Measurements from ENCODE around the gene ADAMTS17. TPM values are rescaled to one million over a fixed set of nuclear protein-coding genes. Genes with fewer than 3 reads are reported as not detected.

Gene ADAMTS17
- total RNA-seq, 1 donor: 0.81 TPM

DNA sequence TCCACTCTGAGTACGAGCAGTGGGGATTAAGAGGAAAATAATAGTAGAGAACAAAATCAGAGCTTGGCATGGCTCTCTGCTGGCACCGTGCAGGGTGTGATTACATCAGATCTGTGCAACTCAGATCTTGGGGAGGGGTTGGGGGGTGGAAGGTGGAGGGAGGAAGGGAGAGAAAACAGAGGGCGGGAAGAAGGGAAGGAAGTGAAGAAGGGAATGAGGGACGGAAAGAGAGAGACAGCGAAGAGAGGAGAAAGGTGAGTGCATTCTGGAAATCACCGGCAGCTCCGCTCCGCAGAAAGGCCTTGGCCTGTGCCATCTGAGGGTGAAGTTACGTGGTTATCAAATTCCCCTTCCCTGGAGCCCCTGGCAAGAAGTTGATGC lies 31.0 kb upstream of the ADAMTS17 start:
- no peak overlapping the region for H3K4me3 ChIP-seq (ENCODE audit: low read depth, low read length)
- DNase-seq (ENCODE audit: low read depth): no peak
- TF ChIP-seq, protein P1, sequence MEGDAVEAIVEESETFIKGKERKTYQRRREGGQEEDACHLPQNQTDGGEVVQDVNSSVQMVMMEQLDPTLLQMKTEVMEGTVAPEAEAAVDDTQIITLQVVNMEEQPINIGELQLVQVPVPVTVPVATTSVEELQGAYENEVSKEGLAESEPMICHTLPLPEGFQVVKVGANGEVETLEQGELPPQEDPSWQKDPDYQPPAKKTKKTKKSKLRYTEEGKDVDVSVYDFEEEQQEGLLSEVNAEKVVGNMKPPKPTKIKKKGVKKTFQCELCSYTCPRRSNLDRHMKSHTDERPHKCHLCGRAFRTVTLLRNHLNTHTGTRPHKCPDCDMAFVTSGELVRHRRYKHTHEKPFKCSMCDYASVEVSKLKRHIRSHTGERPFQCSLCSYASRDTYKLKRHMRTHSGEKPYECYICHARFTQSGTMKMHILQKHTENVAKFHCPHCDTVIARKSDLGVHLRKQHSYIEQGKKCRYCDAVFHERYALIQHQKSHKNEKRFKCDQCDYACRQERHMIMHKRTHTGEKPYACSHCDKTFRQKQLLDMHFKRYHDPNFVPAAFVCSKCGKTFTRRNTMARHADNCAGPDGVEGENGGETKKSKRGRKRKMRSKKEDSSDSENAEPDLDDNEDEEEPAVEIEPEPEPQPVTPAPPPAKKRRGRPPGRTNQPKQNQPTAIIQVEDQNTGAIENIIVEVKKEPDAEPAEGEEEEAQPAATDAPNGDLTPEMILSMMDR (IDR thresholded peaks at IDR 0.05; ENCODE audit: insufficient read depth, low read length): no peak

DNA sequence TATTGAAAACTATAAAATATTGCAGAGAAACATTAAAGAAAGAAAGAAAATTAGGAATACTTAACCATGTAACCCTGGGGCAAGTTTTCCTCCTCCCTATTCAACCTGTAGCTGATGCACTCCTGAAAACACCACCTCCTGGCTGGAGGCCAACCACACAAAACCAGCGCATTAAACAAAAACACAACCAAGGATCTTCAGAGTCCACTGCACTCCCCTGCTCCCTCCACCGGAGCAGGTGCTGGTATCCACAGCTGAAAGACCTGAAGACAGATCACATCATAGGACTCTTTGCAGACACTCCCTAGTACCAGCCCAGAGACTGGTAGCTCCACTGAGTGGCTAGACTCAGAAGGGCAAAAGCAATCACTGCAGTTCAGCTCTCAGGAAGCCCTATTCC lies 13.6 kb upstream of the ADAMTS17 start:
- TF ChIP-seq, protein P1 (IDR thresholded peaks at IDR 0.05; ENCODE audit: insufficient read depth, low read length): no peak
- no peak for DNase-seq (ENCODE audit: low read depth)
- H3K4me3 ChIP-seq (ENCODE audit: low read depth, low read length): no peak overlapping the region

DNA sequence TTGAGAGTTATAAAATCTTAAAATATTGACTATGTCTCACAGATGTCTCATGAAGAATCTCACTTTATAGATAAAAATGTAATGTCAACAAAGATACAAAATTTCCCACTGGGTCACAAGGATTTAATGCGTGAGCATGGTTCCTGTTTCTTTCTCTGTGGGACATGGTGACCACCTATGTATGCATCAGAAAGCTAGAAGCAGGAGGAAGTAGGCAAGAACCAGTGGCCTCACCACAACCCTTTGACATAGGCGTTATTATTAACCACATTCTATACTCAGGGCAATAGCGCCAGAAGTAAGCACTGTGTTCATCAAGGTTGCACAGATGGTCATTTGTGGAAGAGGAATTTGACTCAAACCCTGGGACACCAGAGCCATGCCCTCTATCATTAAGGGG lies 11.7 kb upstream of the ADAMTS17 start:
- TF ChIP-seq, protein P1 (IDR thresholded peaks at IDR 0.05; ENCODE audit: insufficient read depth, low read length): no peak
- DNase-seq (ENCODE audit: low read depth): no peak
- H3K4me3 ChIP-seq (ENCODE audit: low read depth, low read length): no peak overlapping the region

DNA sequence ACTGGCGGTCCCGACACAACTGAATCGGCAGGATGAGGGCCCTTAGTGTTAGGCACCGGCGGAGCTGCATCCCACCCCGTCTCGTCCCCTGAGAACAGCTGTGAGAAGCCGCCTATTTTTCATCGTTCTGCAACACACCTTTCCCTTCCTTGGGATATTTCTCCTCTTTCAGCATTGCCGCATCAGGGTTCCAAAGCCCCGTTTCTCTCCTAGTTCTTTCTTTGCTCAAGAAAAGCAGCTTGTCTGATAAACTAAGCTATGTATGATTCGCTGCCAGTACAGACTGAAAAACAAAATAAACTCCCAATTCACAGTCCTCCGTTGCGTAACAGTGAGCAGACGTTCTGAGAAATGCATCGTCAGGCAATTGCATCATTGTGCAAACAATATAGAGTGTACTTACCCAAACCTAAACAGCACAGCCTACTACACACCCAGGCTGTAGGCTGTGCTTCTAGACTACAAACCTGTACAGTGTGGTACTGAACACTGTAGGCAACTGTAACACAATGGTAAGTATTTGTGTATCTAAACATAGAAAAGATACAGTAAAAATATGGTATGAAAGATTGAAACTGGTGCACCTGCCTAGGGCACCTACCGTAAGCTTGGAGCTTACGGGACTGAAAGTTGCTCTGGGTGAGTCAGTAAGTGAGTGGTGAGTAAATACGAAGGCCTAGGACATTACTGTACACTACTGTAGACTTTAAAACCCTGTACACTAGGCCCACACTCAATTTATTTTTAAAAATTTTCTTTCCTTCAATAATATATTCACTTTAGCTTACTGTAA lies 8.9 kb upstream of the ADAMTS17 start:
- peak overlapping the region; percentile 48 for H3K4me3 ChIP-seq (ENCODE audit: low read depth, low read length)
- peak; percentile 81 for DNase-seq (ENCODE audit: low read depth)
- TF ChIP-seq, protein P1 (IDR thresholded peaks at IDR 0.05; ENCODE audit: insufficient read depth, low read length): no peak

DNA sequence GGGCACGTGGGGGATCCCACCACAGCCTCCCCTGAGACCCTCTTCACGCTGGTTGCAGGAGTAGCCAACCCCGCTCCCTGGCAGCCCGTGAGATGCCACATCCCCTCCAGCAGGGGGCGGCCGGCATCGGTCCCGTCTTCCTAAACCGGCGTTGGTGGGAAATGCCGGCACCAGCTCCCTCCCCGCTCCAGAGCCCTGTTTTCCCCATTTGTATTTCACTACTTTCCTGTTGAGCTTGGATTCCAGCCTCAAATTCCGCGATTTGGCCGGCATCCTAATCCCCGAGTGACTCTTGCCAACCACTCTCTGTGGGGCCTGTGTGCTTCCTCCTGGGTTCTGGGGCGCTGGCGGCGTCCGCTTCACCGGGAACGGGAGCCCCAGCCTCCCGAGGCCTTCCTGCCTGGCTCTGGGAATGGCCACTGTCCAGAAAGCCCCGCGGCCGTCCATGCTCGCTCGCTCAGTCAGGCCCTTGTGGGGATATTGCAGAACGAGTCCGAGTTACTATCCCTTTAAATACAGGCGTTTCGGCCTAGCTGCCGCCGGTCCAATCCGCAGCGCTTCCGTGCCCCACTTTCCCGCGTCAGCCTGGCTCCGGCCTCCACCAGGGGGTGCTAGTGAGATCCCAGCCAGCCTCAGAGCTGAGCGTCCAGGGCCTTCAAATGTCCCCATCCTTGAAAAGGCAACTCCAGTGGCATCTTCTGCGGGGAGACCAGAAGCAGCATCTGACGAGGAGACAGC lies 8.1 kb upstream of the ADAMTS17 start:
- DNase-seq (ENCODE audit: low read depth): peak; percentile 84
- TF ChIP-seq, protein P1 (IDR thresholded peaks at IDR 0.05; ENCODE audit: insufficient read depth, low read length): peak; percentile 96
- peak overlapping the region; percentile 74 for H3K4me3 ChIP-seq (ENCODE audit: low read depth, low read length)

DNA sequence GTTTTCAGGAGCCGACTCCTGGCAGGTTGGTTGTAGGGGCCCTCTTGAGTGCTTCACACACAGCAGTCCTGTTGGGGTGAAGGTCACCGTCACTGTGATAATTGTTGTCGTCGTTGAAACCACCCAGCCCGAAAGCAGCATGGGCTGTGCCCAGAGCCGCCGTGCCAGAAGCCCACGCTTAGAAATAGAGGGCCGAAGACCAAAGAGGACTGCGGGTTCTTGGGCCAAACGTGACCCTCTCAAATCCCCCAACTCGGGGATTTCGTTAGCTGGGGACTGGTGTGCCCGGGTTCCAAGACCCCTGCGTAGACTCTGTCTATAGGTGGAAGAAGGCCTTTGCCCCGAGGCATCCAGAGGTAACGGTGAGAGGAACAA lies 7.5 kb upstream of the ADAMTS17 start:
- peak overlapping the region; percentile 74 for H3K4me3 ChIP-seq (ENCODE audit: low read depth, low read length)
- TF ChIP-seq, protein P1 (IDR thresholded peaks at IDR 0.05; ENCODE audit: insufficient read depth, low read length): no peak
- DNase-seq (ENCODE audit: low read depth): no peak
